Natural killer cell (primary cell): ENCODE data around the gene AQR. TPM values are rescaled to one million over a fixed set of nuclear protein-coding genes. Genes with fewer than 3 reads are reported as not detected.
"Not testable (repeated sequence)": the region's sequence is repeated elsewhere in the genome, so short reads cannot be mapped to it uniquely, and the experiment has no call there.

Experiments
- ATAC-seq, 3 donors: fragments of 150-1000 bp in 2 of 3; fragments of 200-7000 bp in 1 of 3; cut with Tn5 transposase; 1 replicate in 1 of 3; 2 replicates in 2 of 3; pipeline ENCODE4 v1.10.0; 2021; ENCODE audit warnings: mild to moderate bottlenecking in 2 of 3, moderate library complexity in 2 of 3
- DNase-seq, 2 donors: peaks; one replicate each; pipeline versions ENCODE4 v3.0.0 to v3.0.0-alpha.2; 2013 to 2021; ENCODE audit warnings: mixed read lengths in 1 of 2
- H3K27ac ChIP-seq: one replicate; pipeline ENCODE4 v1.5.1; 2013; ENCODE audit warnings: mild to moderate bottlenecking, low read length
- H3K27me3 ChIP-seq: one replicate; pipeline ENCODE4 v1.6.1; 2013; ENCODE audit warnings: low read length; ENCODE audit not compliant: control insufficient read depth, insufficient read depth
- H3K36me3 ChIP-seq: one replicate; pipeline ENCODE4 v1.6.1; 2013; ENCODE audit warnings: low read length; ENCODE audit not compliant: control insufficient read depth, insufficient read depth
- H3K4me1 ChIP-seq: one replicate; pipeline ENCODE4 v1.6.1; 2013; ENCODE audit warnings: low read length; ENCODE audit not compliant: control insufficient read depth, insufficient read depth
- H3K4me3 ChIP-seq: one replicate; pipeline ENCODE4 v1.5.1; 2013; ENCODE audit warnings: low read length
- H3K9me3 ChIP-seq: one replicate; pipeline ENCODE4 v1.6.1; 2013; ENCODE audit warnings: low read length; ENCODE audit not compliant: control insufficient read depth, insufficient read depth
- H3K27ac Mint-ChIP-seq, 2 donors: one replicate each; pipeline ENCODE4 v1.8.0; 2022; ENCODE audit warnings: mild to moderate bottlenecking in 2 of 2, mixed read lengths in 2 of 2, moderate library complexity in 1 of 2
- H3K27me3 Mint-ChIP-seq, 2 donors: one replicate each; pipeline ENCODE4 v1.8.0; 2022; ENCODE audit warnings: low read depth in 2 of 2, mixed read lengths in 2 of 2
- H3K36me3 Mint-ChIP-seq: one replicate; pipeline ENCODE4 v1.8.0; 2022; ENCODE audit warnings: mixed read lengths
- H3K4me1 Mint-ChIP-seq, 2 donors: one replicate each; pipeline ENCODE4 v1.8.0; 2022; ENCODE audit warnings: mixed read lengths in 2 of 2
- H3K4me3 Mint-ChIP-seq: one replicate; pipeline ENCODE4 v1.8.0; 2022; ENCODE audit warnings: mild to moderate bottlenecking, moderate library complexity, mixed read lengths
- H3K9me3 Mint-ChIP-seq, 2 donors: one replicate each; pipeline ENCODE4 v1.8.0; 2022; ENCODE audit warnings: mixed read lengths in 2 of 2
- CTCF ChIP-seq: fragments of 200-600 bp; IDR thresholded peaks from one replicate; pipeline ENCODE4 v1.8.0; 2022; ENCODE audit warnings: antibody characterized with exemption
- WGBS: methylation state at CpG from one replicate; pipeline ENCODE4 v1.1.7; 2013; ENCODE audit warnings: missing lambda C conversion rate; ENCODE audit not compliant: insufficient coverage; 5-methylcytosine and 5-hydroxymethylcytosine counted together
- intact Hi-C: fragments of 100-400 bp; cut with micrococcal nuclease; formaldehyde crosslinking; loops from one replicate; pipeline ENCODE4 v1.14.2; 2022
- total RNA-seq, 4 donors: library from RNA; stranded (reverse); fragments of 120-200 nt in 1 of 4; gene quantifications; one replicate each; pipeline versions ENCODE4 v1.2.3 to v1.2.4, GENCODE V29; 2013 to 2022

Gene AQR
- total RNA-seq, 3 donors from 2014 or later (not counting 1 experiment from before 2014, with no cell fraction given): 44.8 to 64.4 (median 53.0) TPM

GRCh38 chr15:34820110-34820509, 149.4 kb downstream of the AQR start:
- TF ChIP-seq CTCF: no peak
- Histone ChIP-seq H3K9me3 (no peaks in the 10 kb centered on the region), H3K36me3 (no peaks in the 10 kb centered on the region), H3K4me1 (no peaks in the 10 kb centered on the region), H3K4me3 (no peak overlapping the region), H3K27me3 (peaks cover 4% of the 10 kb centered on the region), H3K27ac (no peak overlapping the region)
- Mint-ChIP-seq H3K27ac (no peak overlapping the region), H3K27me3 (peaks cover 16 to 68% of the 10 kb centered on the region in 2 donors), H3K9me3 (no peaks in the 10 kb centered on the region), H3K4me1 (no peaks in the 10 kb centered on the region), H3K36me3 (no peaks in the 10 kb centered on the region), H3K4me3 (no peak overlapping the region)
- intact Hi-C loops: no loop called here
- WGBS: 85% methylated on average over 5 of the region's 5 CpGs
- ATAC-seq: no peak
- DNase-seq: no peak

- DNase-seq: no peak
- Mint-ChIP-seq H3K4me3 (no peak overlapping the region), H3K9me3 (no peaks in the 10 kb centered on the region), H3K36me3 (no peaks in the 10 kb centered on the region), H3K27me3 (peaks cover 19 to 73% of the 10 kb centered on the region in 2 donors), H3K27ac (no peak overlapping the region), H3K4me1 (no peaks in the 10 kb centered on the region)
- Histone ChIP-seq H3K36me3 (no peaks in the 10 kb centered on the region), H3K27ac (no peak overlapping the region), H3K9me3 (no peaks in the 10 kb centered on the region), H3K27me3 (peaks cover 4% of the 10 kb centered on the region), H3K4me1 (no peaks in the 10 kb centered on the region), H3K4me3 (no peak overlapping the region)
- 100% methylated on average over 1 of the region's 1 CpG for WGBS
- no peak for TF ChIP-seq CTCF
- no peak for ATAC-seq
- intact Hi-C loops: no loop called here
Measured at GRCh38 chr15:34818526-34818925, 151.0 kb downstream of the AQR start.

- no peak for TF ChIP-seq CTCF
- intact Hi-C loops: no loop called here
- no peaks in the 10 kb centered on the region for H3K36me3 ChIP-seq
- H3K27ac ChIP-seq: no peak overlapping the region
- H3K27ac Mint-ChIP-seq: no peak overlapping the region
- H3K27me3 ChIP-seq: no peaks in the 10 kb centered on the region
- no peaks in the 10 kb centered on the region for H3K36me3 Mint-ChIP-seq
- H3K9me3 ChIP-seq: no peaks in the 10 kb centered on the region
- WGBS: no CpG with 5 or more reads among the region's 1 CpG
- no peak overlapping the region for H3K4me3 Mint-ChIP-seq
- peaks cover 17 to 59% of the 10 kb centered on the region in 2 donors for H3K27me3 Mint-ChIP-seq
- H3K9me3 Mint-ChIP-seq: no peaks in the 10 kb centered on the region
- H3K4me3 ChIP-seq: no peak overlapping the region
- H3K4me1 Mint-ChIP-seq: no peaks in the 10 kb centered on the region
- ATAC-seq (no peak), DNase-seq (no peak)
- H3K4me1 ChIP-seq: no peaks in the 10 kb centered on the region
Measured at GRCh38 chr15:34815836-34816235, 153.7 kb downstream of the AQR start.

DNA sequence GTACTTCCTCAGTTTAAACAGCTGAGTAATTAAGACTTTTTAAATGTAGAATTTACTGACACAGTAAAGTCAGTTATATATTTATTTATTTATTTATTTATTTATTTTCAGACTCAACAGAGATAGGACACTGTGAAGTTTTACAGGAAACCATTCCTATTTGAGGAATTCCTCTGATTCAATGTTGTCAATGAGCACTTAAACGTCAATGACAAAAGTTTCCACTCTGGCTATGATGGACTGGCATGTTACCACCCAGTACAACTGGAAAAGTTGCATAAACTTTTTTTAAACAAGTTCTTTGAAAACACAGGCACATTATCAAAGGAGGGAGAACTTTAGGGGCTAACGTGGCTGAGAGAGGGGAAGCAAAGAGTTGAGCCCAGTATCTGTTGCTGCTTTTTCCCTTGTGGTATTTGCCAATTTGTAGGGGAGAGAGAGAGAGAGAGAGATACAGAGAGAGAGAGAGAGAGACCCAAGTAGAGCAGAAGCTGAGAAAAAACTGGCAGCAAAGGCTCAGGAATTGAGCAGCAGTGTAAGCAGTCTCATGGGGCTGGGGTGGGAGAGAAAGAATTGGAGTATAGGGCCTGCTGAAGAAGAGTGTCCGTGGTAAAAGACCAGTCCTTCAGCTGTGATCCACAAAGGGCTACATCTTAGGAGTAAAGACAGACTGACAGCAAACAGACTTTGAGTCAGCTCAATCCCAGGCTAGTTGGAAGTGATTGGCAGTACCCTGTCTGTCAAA, 155.9 kb downstream of the AQR start:
- Mint-ChIP-seq H3K9me3 (no peaks in the 10 kb centered on the region), H3K27ac (no peak overlapping the region), H3K4me1 (no peaks in the 10 kb centered on the region), H3K4me3 (no peak overlapping the region), H3K36me3 (no peaks in the 10 kb centered on the region), H3K27me3 (peaks cover 14 to 57% of the 10 kb centered on the region in 2 donors)
- ATAC-seq (no peak), DNase-seq (no peak)
- Histone ChIP-seq H3K27me3 (no peaks in the 10 kb centered on the region), H3K36me3 (no peaks in the 10 kb centered on the region), H3K9me3 (no peaks in the 10 kb centered on the region), H3K4me3 (no peak overlapping the region), H3K27ac (no peak overlapping the region), H3K4me1 (no peaks in the 10 kb centered on the region)
- intact Hi-C loops: no loop called here
- 70% methylated on average over 3 of the region's 3 CpGs for WGBS
- TF ChIP-seq CTCF: no peak

DNA sequence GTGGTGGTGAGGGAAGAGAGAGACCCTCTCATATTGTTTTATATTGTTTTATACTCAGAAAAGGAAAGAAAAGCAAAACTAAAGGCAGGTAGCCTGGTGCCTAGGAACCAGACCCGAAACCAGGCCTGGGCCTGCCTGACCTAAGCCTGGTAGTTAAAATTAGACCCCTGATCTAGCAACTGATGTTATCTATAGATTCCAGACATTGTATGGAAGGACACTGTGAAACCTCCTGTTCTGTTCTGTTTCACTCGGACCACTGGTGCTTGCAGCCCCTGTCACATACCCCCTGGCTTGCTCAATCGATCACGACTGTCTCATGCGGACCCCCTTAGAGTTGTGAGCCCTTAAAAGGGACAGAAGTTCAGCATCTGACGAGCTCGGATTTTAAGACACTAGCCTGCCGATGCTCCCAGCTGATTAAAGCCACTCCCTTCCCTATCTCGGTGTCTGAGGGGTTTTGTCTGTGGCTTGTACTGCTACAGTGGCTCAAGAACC, 156.6 kb downstream of the AQR start:
- H3K4me1 ChIP-seq, H3K4me3 Mint-ChIP-seq, DNase-seq, H3K36me3 ChIP-seq, intact Hi-C loops, H3K36me3 Mint-ChIP-seq, H3K27ac ChIP-seq, ATAC-seq, H3K9me3 Mint-ChIP-seq, H3K27me3 ChIP-seq, H3K4me1 Mint-ChIP-seq, H3K27ac Mint-ChIP-seq, H3K4me3 ChIP-seq, H3K9me3 ChIP-seq: not testable (repeated sequence)
- 73% methylated on average over 9 of the region's 9 CpGs for WGBS
- peaks cover 14 to 63% of the 10 kb centered on the region in 2 donors for H3K27me3 Mint-ChIP-seq
